NCI-H82 (cell line): Measurements from ENCODE around the gene GARS1.
"Not testable (repeated sequence)": the region's sequence is repeated elsewhere in the genome, so short reads cannot be mapped to it uniquely, and the experiment has no call there.

Source experiments
- DNase-seq: peaks from one replicate; lab custom pipeline; 2025; lab: John Stamatoyannopoulos, UW

Gene GARS1

GRCh38 chr7:30625283-30625682, 30.6 kb downstream of the GARS1 start:
- peak; percentile 28 for DNase-seq

- DNase-seq = no peak
Observed at GRCh38 chr7:30627026-30627425, 32.3 kb downstream of the GARS1 start.

- DNase-seq = no peak
Observed at GRCh38 chr7:30630986-30631385, 36.3 kb downstream of the GARS1 start.

GRCh38 chr7:30633223-30633622, 38.5 kb downstream of the GARS1 start:
- no peak for DNase-seq

- DNase-seq = no peak
Observed at GRCh38 chr7:30634193-30634626, 39.5 kb downstream of the GARS1 start.

- no peak for DNase-seq
Observed at GRCh38 chr7:30634634-30635201, 40.0 kb downstream of the GARS1 start.

GRCh38 chr7:30635798-30636197, 41.1 kb downstream of the GARS1 start:
- DNase-seq = no peak

- not testable (repeated sequence) for DNase-seq
Observed at GRCh38 chr7:30642322-30642721, 47.6 kb downstream of the GARS1 start.

GRCh38 chr7:30642789-30643188, 48.1 kb downstream of the GARS1 start:
- no peak for DNase-seq

- no peak for DNase-seq
Observed at GRCh38 chr7:30644286-30644955, 49.7 kb downstream of the GARS1 start.

- no peak for DNase-seq
Observed at GRCh38 chr7:30645661-30646060, 51.0 kb downstream of the GARS1 start.

GRCh38 chr7:30646154-30646553, 51.5 kb downstream of the GARS1 start:
- no peak for DNase-seq

- peak; percentile 77 for DNase-seq
Observed at GRCh38 chr7:30647589-30648364, 53.1 kb downstream of the GARS1 start.

- DNase-seq = no peak
Observed at GRCh38 chr7:30648744-30649540, 54.3 kb downstream of the GARS1 start.

GRCh38 chr7:30649717-30650420, 55.2 kb downstream of the GARS1 start:
- peak; percentile 98 for DNase-seq

- DNase-seq = peak; percentile 89
Observed at GRCh38 chr7:30650421-30650808, 55.7 kb downstream of the GARS1 start.

- DNase-seq = no peak
Observed at GRCh38 chr7:30652132-30652531, 57.5 kb downstream of the GARS1 start.

- DNase-seq = no peak
Observed at GRCh38 chr7:30652698-30653641, 58.3 kb downstream of the GARS1 start.

- no peak for DNase-seq
Observed at GRCh38 chr7:30654296-30655090, 59.8 kb downstream of the GARS1 start.
